ENCODE results near the gene GTSE1. TPM values are rescaled to one million over a fixed set of nuclear protein-coding genes. Genes with fewer than 3 reads are reported as not detected.

Gene GTSE1
- total and polyA plus RNA-seq, 9 donors: 0.18 to 0.84 (median 0.38) TPM; not detected in 1

DNA sequence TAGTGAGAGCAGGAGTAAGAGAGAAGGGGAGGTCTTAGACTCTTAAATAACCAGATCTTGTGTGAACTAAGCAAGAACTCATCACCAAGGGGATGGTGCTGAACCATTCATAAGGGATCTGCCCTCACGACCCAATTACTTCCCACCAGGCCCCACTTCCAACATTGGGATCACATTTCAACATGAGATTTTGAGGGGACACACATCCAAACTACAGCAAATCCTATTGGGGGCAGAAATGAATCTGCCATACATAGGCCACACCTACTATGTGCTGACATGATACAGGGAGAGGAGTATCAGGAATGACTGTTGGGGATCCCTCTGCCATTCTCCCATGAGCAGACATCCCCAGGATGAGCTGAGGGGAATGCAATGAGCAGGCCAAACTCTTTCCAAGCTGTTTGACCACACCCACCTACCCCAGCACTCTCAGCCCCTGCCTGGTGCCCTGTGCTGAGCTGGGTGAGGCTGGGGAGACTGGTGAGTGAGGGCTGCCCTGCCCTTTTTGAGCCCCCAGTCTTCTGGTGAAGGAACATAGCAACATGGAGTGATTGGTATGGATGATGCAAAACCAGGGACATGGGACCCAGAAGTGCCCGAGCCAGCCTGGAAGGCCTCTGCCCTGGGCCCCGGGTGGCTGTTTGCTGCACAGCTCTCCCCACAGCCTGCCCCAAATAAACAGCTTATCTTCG lies 1.2 kb upstream of the GTSE1 start:
- H3K4me3 ChIP-seq: peak overlapping the region; percentile 44

GRCh38 chr22:46297151-46297812 lies 612 bp downstream of the GTSE1 start:
- peak overlapping the region; percentile 44 for H3K4me3 ChIP-seq
- intact Hi-C loops (cut with DNase I): loop anchor here in 1 of 4 donors (5.0 to 10.0 kb wide), 2 partner anchors 170 to 302 kb away; no protein-coding TSS in a partner anchor
- TF ChIP-seq CTCF (IDR thresholded peaks at IDR 0.05) (no peak), POLR2A (IDR thresholded peaks at IDR 0.05) (no peak), EP300 (IDR thresholded peaks at IDR 0.05) (no peak)
- peaks cover 5% of the 10 kb centered on the region for H3K4me1 ChIP-seq (ENCODE audit: insufficient read depth)
- no peaks in the 10 kb centered on the region for H3K9me3 ChIP-seq
- no peak overlapping the region for H3K27ac ChIP-seq
- no peaks in the 10 kb centered on the region for H3K27me3 ChIP-seq
- DNase-seq: peak in 4 of 5 donors; percentile 25 to 60 (median 45)
- 4 to 6% (median 5%) methylated on average over 25 to 32 of the region's 32 CpGs for WGBS, 3 donors
- H3K36me3 ChIP-seq: no peaks in the 10 kb centered on the region

More for the DNA sequence above, 1.2 kb upstream of the GTSE1 start:
- DNase-seq: no peak
- TF ChIP-seq POLR2A (IDR thresholded peaks at IDR 0.05) (no peak), EP300 (IDR thresholded peaks at IDR 0.05) (no peak), CTCF (IDR thresholded peaks at IDR 0.05) (no peak)
- Histone ChIP-seq H3K27ac (peak overlapping the region in 1 of 2 donors; percentile 81), H3K36me3 (no peaks in the 10 kb centered on the region), H3K27me3 (no peaks in the 10 kb centered on the region), H3K4me1 (ENCODE audit: insufficient read depth) (peaks cover 5% of the 10 kb centered on the region), H3K9me3 (no peaks in the 10 kb centered on the region)
- intact Hi-C loops (cut with DNase I): loop anchor here in 1 of 4 donors (5.0 to 10.0 kb wide), 2 partner anchors 168 to 301 kb away; no protein-coding TSS in a partner anchor
- 53 to 66% (median 57%) methylated on average over 4 of the region's 4 CpGs for WGBS, 3 donors

GRCh38 chr22:46299101-46299500 lies 2.4 kb downstream of the GTSE1 start:
- no peak for TF ChIP-seq POLR2A (IDR thresholded peaks at IDR 0.05)
- TF ChIP-seq CTCF (IDR thresholded peaks at IDR 0.05): no peak
- TF ChIP-seq EP300 (IDR thresholded peaks at IDR 0.05): no peak
- Histone ChIP-seq H3K36me3 (no peaks in the 10 kb centered on the region), H3K9me3 (no peaks in the 10 kb centered on the region), H3K27ac (no peak overlapping the region), H3K27me3 (no peaks in the 10 kb centered on the region), H3K4me1 (ENCODE audit: insufficient read depth) (peaks cover 5% of the 10 kb centered on the region), H3K4me3 (no peak overlapping the region)
- intact Hi-C loops (cut with DNase I): loop anchor here in 1 of 4 donors (5.0 to 10.0 kb wide), 2 partner anchors 172 to 304 kb away; no protein-coding TSS in a partner anchor
- WGBS, 3 donors: 93% methylated on average over 13 of the region's 13 CpGs
- no peak for DNase-seq

DNA sequence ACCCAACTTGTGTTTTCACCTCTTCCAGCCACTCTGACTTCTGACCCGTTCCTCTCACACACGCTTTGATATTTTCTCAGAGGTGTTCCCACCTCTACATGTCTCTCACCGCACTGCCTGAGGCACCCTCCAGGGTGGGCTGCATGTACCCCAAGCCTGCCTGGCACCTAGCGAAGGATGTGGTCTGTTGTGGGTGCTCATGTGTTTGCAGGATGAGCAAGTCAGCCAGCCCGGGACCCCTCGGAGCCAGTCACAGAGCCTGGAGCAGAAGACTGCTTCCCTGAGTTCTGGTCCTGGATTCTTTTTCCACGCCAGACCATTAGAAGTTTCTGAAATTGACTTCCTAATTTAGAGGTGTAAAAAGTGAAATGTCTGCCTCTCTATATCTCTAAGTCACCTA lies 3.8 kb downstream of the GTSE1 start:
- TF ChIP-seq POLR2A (IDR thresholded peaks at IDR 0.05) (no peak), EP300 (IDR thresholded peaks at IDR 0.05) (no peak), CTCF (IDR thresholded peaks at IDR 0.05) (no peak)
- DNase-seq: no peak
- intact Hi-C loops (cut with DNase I): no loop called here
- WGBS, 3 donors: 94 to 98% (median 96%) methylated on average over 7 of the region's 7 CpGs
- Histone ChIP-seq H3K4me3 (no peak overlapping the region), H3K36me3 (no peaks in the 10 kb centered on the region), H3K4me1 (ENCODE audit: insufficient read depth) (peaks cover 5% of the 10 kb centered on the region), H3K27ac (no peak overlapping the region), H3K9me3 (no peaks in the 10 kb centered on the region), H3K27me3 (no peaks in the 10 kb centered on the region)
